DOHH2 (cell line): ENCODE measurements around the gene SMIM33.
"Not testable (repeated sequence)": the region's sequence is repeated elsewhere in the genome, so short reads cannot be mapped to it uniquely, and the experiment has no call there.

ENCODE experiments used
- H3F3A ChIP-seq: fragments of 200-600 bp; sonication (generic), shearing (Covaris generic); 2 replicates; pipeline ENCODE4 v1.6.0; 2016; ENCODE audit warnings: antibody characterized with exemption, mild to moderate bottlenecking; ENCODE audit not compliant: control insufficient read depth, insufficient read depth
- H3K27ac ChIP-seq: fragments of 200-600 bp; sonication (generic); 2 replicates; pipeline ENCODE4 v1.5.1; 2014; ENCODE audit warnings: low read depth, mild to moderate bottlenecking, low read length, moderate library complexity
- H3K27me3 ChIP-seq: fragments of 200-600 bp; sonication (generic); 2 replicates; pipeline ENCODE4 v1.6.1; 2014; ENCODE audit warnings: mild to moderate bottlenecking, low read length, mixed read lengths; ENCODE audit not compliant: control insufficient read depth
- H3K36me3 ChIP-seq: fragments of 200-600 bp; sonication (generic); 2 replicates; pipeline ENCODE4 v1.6.1; 2014; ENCODE audit warnings: mild to moderate bottlenecking, low read length, moderate library complexity, mixed read lengths; ENCODE audit not compliant: control insufficient read depth
- H3K4me1 ChIP-seq: fragments of 200-600 bp; sonication (generic); 2 replicates; pipeline ENCODE4 v1.6.1; 2014; ENCODE audit warnings: mild to moderate bottlenecking, low read length, mixed read lengths; ENCODE audit not compliant: control insufficient read depth
- H3K4me2 ChIP-seq: fragments of 200-600 bp; sonication (generic); 2 replicates; pipeline ENCODE4 v1.6.0; 2014; ENCODE audit warnings: mild to moderate bottlenecking, low read length, moderate library complexity
- H3K4me3 ChIP-seq: fragments of 200-600 bp; sonication (generic); 2 replicates; pipeline ENCODE4 v1.5.1; 2014; ENCODE audit warnings: mild to moderate bottlenecking, low read length, mixed read lengths
- H3K79me2 ChIP-seq: fragments of 200-600 bp; sonication (generic); 2 replicates; pipeline ENCODE4 v1.6.1; 2014; ENCODE audit warnings: mild to moderate bottlenecking, low read length, mixed read lengths; ENCODE audit not compliant: control insufficient read depth
- H3K9me2 ChIP-seq: fragments of 200-600 bp; sonication (generic); replicated peaks from 2 replicates; pipeline ENCODE4 v1.6.1; 2014; ENCODE audit warnings: mild to moderate bottlenecking, low read length, mixed read lengths; ENCODE audit not compliant: control insufficient read depth
- H3K9me3 ChIP-seq: fragments of 200-600 bp; sonication (generic); 2 replicates; pipeline ENCODE4 v1.6.1; 2014; ENCODE audit warnings: antibody characterized with exemption, low read length, mixed read lengths; ENCODE audit not compliant: control insufficient read depth, insufficient read depth
- H4K20me1 ChIP-seq: fragments of 200-600 bp; sonication (generic); 2 replicates; pipeline ENCODE4 v1.6.0; 2014; ENCODE audit warnings: low read depth, mild to moderate bottlenecking, antibody characterized with exemption, low read length, moderate library complexity; ENCODE audit not compliant: control insufficient read depth, insufficient read depth
- CTCF ChIP-seq: fragments of 200-600 bp; sonication (generic); IDR thresholded peaks from one replicate; pipeline ENCODE4 v1.5.1; 2014; ENCODE audit warnings: antibody characterized with exemption, mild to moderate bottlenecking, low read depth, low read length; ENCODE audit not compliant: poor library complexity, severe bottlenecking
- EZH2phosphoT487 ChIP-seq: fragments of 200-600 bp; sonication (generic); IDR thresholded peaks from 2 replicates; pipeline ENCODE4 v1.6.1; 2017; ENCODE audit warnings: borderline replicate concordance, mild to moderate bottlenecking, antibody characterized with exemption, low read length, moderate library complexity, mixed read lengths

SMIM33 gene

DNA sequence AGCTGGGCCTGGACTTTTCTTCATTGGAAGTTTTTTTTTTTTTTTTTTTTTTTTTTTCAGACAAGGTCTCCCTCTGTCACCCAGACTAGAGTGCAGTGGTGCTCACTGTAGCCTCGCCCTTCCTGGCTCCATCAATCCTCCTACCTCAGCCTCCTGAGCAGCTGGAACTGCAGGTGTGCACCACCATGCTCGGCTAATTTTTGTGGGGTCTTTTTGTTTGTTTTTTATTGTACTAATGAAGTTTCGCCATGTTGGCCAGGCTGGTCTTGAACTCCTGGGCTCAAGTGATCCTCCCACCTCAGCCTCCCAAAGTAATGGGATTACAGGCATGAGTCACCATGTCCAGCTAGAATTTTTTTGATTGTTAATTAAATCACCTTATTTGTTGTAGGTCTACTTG, 35.1 kb upstream of the SMIM33 start:
- Histone ChIP-seq H3K27ac (no peak overlapping the region), H3K27me3 (no peaks in the 10 kb centered on the region), H3K4me1 (peaks cover 13% of the 10 kb centered on the region), H3K79me2 (no peaks in the 10 kb centered on the region), H3K4me2 (no peak overlapping the region), H3K36me3 (no peaks in the 10 kb centered on the region), H3K9me3 (no peaks in the 10 kb centered on the region), H4K20me1 (no peaks in the 10 kb centered on the region), H3K4me3 (no peak overlapping the region), H3F3A (no peaks in the 10 kb centered on the region), H3K9me2 (no peaks in the 10 kb centered on the region)
- TF ChIP-seq CTCF: no peak
- no peak for TF ChIP-seq EZH2phosphoT487

GRCh38 chr5:139438707-139439012, 32.1 kb upstream of the SMIM33 start:
- H3K36me3 ChIP-seq: no peaks in the 10 kb centered on the region
- H3K27me3 ChIP-seq: no peaks in the 10 kb centered on the region
- H3K79me2 ChIP-seq: no peaks in the 10 kb centered on the region
- H3K27ac ChIP-seq: no peak overlapping the region
- peaks cover 7% of the 10 kb centered on the region; the same call in 1 of the 2 replicates for H3F3A ChIP-seq
- peaks cover 25% of the 10 kb centered on the region for H3K4me1 ChIP-seq
- TF ChIP-seq CTCF (no peak), EZH2phosphoT487 (no peak)
- H3K9me2 ChIP-seq: no peaks in the 10 kb centered on the region
- H4K20me1 ChIP-seq: no peaks in the 10 kb centered on the region
- no peaks in the 10 kb centered on the region for H3K9me3 ChIP-seq
- H3K4me3 ChIP-seq: peak overlapping the region; percentile 98
- peak overlapping the region; percentile 97 for H3K4me2 ChIP-seq

DNA sequence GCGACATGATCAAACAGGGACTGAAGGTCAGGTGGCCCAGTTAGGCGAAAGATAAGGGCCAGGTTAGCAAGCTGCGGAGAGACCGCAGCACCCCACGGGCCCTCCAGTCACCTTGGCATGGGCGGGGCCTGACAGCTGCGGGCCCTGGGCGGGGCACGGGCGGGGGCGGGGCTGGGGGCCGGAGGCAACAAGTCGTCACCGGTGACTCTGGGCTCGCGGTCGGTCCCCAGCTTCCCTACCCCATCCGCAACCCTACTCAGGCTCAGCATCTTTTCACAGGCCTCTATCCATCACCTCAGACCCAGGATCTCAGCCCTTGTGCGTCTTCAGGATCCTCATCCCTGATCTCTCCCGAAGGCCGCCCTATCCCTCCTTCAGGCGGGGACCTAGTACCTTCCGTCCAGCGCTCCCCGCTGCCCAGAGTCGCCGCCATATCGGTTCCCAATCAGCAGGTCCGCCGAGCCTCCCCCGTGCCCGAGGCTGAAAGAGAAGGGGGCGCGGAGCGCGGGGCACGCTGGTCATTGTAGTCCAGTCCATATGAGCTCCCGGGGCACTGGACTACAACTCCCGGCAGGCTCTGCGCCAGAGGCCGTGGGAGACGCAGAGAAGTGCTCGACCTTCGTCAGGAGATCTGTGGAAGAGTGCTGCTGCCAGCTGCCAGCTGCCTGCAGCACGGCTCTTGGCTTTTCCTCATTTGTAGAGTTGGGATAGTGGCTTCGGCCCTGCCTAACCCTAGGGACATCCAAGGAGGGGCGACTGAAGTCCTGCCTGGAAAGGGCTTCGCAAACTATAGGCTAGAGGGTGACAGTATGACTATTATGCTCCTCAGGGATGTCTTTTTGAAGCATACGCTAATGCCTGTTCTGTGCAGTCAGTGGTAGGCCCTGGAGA, 31.5 kb upstream of the SMIM33 start, which contains the start of gene DNAJC18:
DNAJC18 (minus strand) TSS at position 513 of the 891 bp plus-strand sequence; CDS start at position 433, 80 bp downstream.
- Histone ChIP-seq H3K36me3 (no peaks in the 10 kb centered on the region), H3K4me3 (peak within 1 kb of the TSS; percentile 98), H3K4me1 (peaks cover 31% of the 10 kb centered on the region), H3K9me3 (no peaks in the 10 kb centered on the region), H4K20me1 (no peaks in the 10 kb centered on the region), H3K79me2 (no peaks in the 10 kb centered on the region), H3K27ac (peak within 1 kb of the TSS; percentile 57), H3F3A (peaks cover 7% of the 10 kb centered on the region; the same call in 1 of the 2 replicates), H3K27me3 (no peaks in the 10 kb centered on the region), H3K4me2 (peak within 1 kb of the TSS; percentile 97), H3K9me2 (no peaks in the 10 kb centered on the region)
- no peak for TF ChIP-seq CTCF
- TF ChIP-seq EZH2phosphoT487: no peak

DNA sequence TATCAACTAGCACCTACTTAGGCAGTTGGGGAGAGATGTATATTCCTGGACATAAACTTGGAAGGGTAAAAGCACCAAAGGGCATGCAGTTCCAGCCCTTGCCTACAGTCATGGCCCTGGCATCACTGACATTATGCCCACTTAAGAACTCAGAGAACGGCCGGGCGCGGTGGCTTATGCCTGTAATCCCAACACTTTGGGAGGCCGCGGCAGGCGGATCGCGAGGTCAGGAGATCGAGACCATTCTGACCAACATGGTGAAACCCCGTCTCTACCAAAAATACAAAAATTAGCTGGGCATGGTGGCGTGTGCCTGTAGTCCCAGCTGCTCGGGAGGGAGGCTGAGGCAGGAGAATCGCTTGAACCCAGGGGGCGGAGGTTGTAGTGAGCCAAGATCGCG, 30.4 kb upstream of the SMIM33 start:
- not testable (repeated sequence) for H3K4me2 ChIP-seq, H3K27ac ChIP-seq, H4K20me1 ChIP-seq, H3K4me3 ChIP-seq, H3K27me3 ChIP-seq, H3K79me2 ChIP-seq, H3K36me3 ChIP-seq, H3F3A ChIP-seq, H3K9me3 ChIP-seq, H3K9me2 ChIP-seq
- peaks cover 33% of the 10 kb centered on the region for H3K4me1 ChIP-seq
